GM23338 (cell line): ENCODE results near the gene HTRA2. TPM values are rescaled to one million over a fixed set of nuclear protein-coding genes. Genes with fewer than 3 reads are reported as not detected.

ENCODE experiments used
- ATAC-seq: fragments of 200-7000 bp; cut with Tn5 transposase; 3 replicates; pipeline ENCODE4 v1.9.1; 2020
- DNase-seq: peaks from one replicate; pipeline ENCODE4 v3.0.0-alpha.2; 2015; ENCODE audit warnings: low spot score
- H2AFZ ChIP-seq: fragments of 200-600 bp; sonication (generic); 2 replicates; pipeline ENCODE4 v1.8.0; 2016; ENCODE audit warnings: antibody characterized with exemption, mild to moderate bottlenecking, moderate library complexity
- H3F3A ChIP-seq: fragments of 200-600 bp; sonication (generic); replicated peaks from 2 replicates; pipeline ENCODE4 v1.8.0; 2017; ENCODE audit warnings: antibody characterized with exemption, mixed run types, low read depth
- H3K27ac ChIP-seq: fragments of 200-600 bp; sonication (generic); 2 replicates; pipeline ENCODE4 v1.6.1; 2016; ENCODE audit warnings: low read depth
- H3K27me3 ChIP-seq: fragments of 200-600 bp; sonication (generic); 2 replicates; pipeline ENCODE4 v1.8.0; 2016; ENCODE audit warnings: mild to moderate bottlenecking, mixed run types, moderate library complexity; ENCODE audit not compliant: insufficient read depth
- H3K36me3 ChIP-seq: fragments of 200-600 bp; sonication (generic); 2 replicates; pipeline ENCODE4 v1.8.0; 2016; ENCODE audit warnings: mild to moderate bottlenecking; ENCODE audit not compliant: insufficient read depth
- H3K4me1 ChIP-seq: fragments of 200-600 bp; sonication (generic); 2 replicates; pipeline ENCODE4 v1.8.0; 2016; ENCODE audit warnings: mild to moderate bottlenecking, moderate library complexity; ENCODE audit not compliant: insufficient read depth
- H3K4me2 ChIP-seq: fragments of 200-600 bp; sonication (generic); 2 replicates; pipeline ENCODE4 v1.7.1; 2017; ENCODE audit warnings: mixed run types
- H3K4me3 ChIP-seq: fragments of 200-600 bp; sonication (generic); 2 replicates; pipeline ENCODE4 v1.6.1; 2016; ENCODE audit warnings: mixed run types
- H3K79me2 ChIP-seq: fragments of 200-600 bp; sonication (generic); replicated peaks from 2 replicates; pipeline ENCODE4 v1.8.0; 2017; ENCODE audit warnings: mild to moderate bottlenecking; ENCODE audit not compliant: insufficient read depth
- H3K9me2 ChIP-seq: fragments of 200-600 bp; sonication (generic); 2 replicates; pipeline ENCODE4 v1.8.0; 2017; ENCODE audit not compliant: insufficient read depth
- H4K20me1 ChIP-seq: fragments of 200-600 bp; sonication (generic); replicated peaks from 2 replicates; pipeline ENCODE4 v1.8.0; 2017; ENCODE audit warnings: mild to moderate bottlenecking; ENCODE audit not compliant: insufficient read depth
- H3K27ac Mint-ChIP-seq: 2 replicates; pipeline ENCODE4 v1.8.0; 2020; ENCODE audit warnings: inconsistent platforms, mild to moderate bottlenecking, moderate library complexity, mixed read lengths
- H3K27me3 Mint-ChIP-seq: 3 replicates; pipeline ENCODE4 v1.8.0; 2022; ENCODE audit warnings: low read depth, mild to moderate bottlenecking, moderate library complexity, mixed read lengths, inconsistent platforms; ENCODE audit not compliant: insufficient read depth, poor library complexity
- H3K36me3 Mint-ChIP-seq: 3 replicates; pipeline ENCODE4 v1.8.0; 2021; ENCODE audit warnings: low read depth, mild to moderate bottlenecking, inconsistent platforms, moderate library complexity, mixed read lengths
- H3K4me1 Mint-ChIP-seq: 3 replicates; pipeline ENCODE4 v1.8.0; 2020; ENCODE audit warnings: mild to moderate bottlenecking, inconsistent platforms, mixed read lengths
- H3K4me3 Mint-ChIP-seq: 3 replicates; pipeline ENCODE4 v1.8.0; 2021; ENCODE audit warnings: moderate library complexity, mild to moderate bottlenecking, inconsistent platforms, mixed read lengths
- H3K9me3 Mint-ChIP-seq: 3 replicates; pipeline ENCODE4 v1.8.0; 2020; ENCODE audit warnings: moderate library complexity, mild to moderate bottlenecking, inconsistent platforms, mixed read lengths
- CREB1 ChIP-seq: fragments of 250-450 bp; sonication (Bioruptor Pico); IDR thresholded peaks from 2 replicates; pipeline ENCODE4 v1.5.0; 2020; ENCODE audit warnings: low read depth, mild to moderate bottlenecking, moderate library complexity
- EZH2 ChIP-seq: fragments of 200-600 bp; sonication (generic); IDR thresholded peaks from one replicate; pipeline ENCODE4 v1.8.0; 2017; ENCODE audit warnings: antibody characterized with exemption, mild to moderate bottlenecking, low read depth; ENCODE audit not compliant: unreplicated experiment
- EZH2phosphoT487 ChIP-seq: fragments of 200-600 bp; sonication (generic); IDR thresholded peaks from one replicate; pipeline ENCODE4 v1.8.1; 2018; ENCODE audit warnings: antibody characterized with exemption; ENCODE audit not compliant: unreplicated experiment
- JUNB ChIP-seq: IDR thresholded peaks from one replicate; pipeline ENCODE4 v1.6.1; 2016; ENCODE audit warnings: antibody characterized with exemption; ENCODE audit not compliant: unreplicated experiment
- NANOG ChIP-seq: IDR thresholded peaks from 2 replicates; pipeline ENCODE4 v1.6.1; 2016; ENCODE audit warnings: antibody characterized with exemption, borderline replicate concordance
- POLR2AphosphoS5 ChIP-seq: IDR thresholded peaks from 2 replicates; pipeline ENCODE4 v1.6.1; 2016; ENCODE audit warnings: antibody characterized with exemption, low read depth
- STAT1 ChIP-seq: IDR thresholded peaks from one replicate; pipeline ENCODE4 v1.6.1; 2016; ENCODE audit warnings: antibody characterized with exemption; ENCODE audit not compliant: unreplicated experiment
- ZNF114 ChIP-seq: fragments of 250-450 bp; sonication (Bioruptor Pico); IDR thresholded peaks from 2 replicates; pipeline ENCODE4 v1.5.0; 2020; ENCODE audit warnings: mild to moderate bottlenecking, moderate library complexity
- polyA plus RNA-seq: library from polyadenylated mRNA; unstranded; fragments of >200 nt; fragmentation: Nextera tagmentation; extraction: Ambion mirVana; gene quantifications from 2 replicates; pipeline ENCODE4 v1.2.1, GENCODE V29; 2016
- total RNA-seq: library from RNA; depleted of rRNA; stranded (reverse); fragments of >200 nt; shearing (Covaris generic); gene quantifications from 2 replicates; pipeline ENCODE4 v1.2.3, GENCODE V29; 2014
- TF ChIP-seq, protein P1 (sequence below): fragments of 250-450 bp; sonication (Bioruptor Pico); IDR thresholded peaks from 2 replicates; pipeline ENCODE4 v1.5.0; 2020; ENCODE audit warnings: mild to moderate bottlenecking, moderate library complexity
- TF ChIP-seq, protein P2 (sequence below): IDR thresholded peaks from 2 replicates; pipeline ENCODE4 v1.6.1; 2016; ENCODE audit warnings: antibody characterized with exemption
- TF ChIP-seq, protein P3 (sequence below): IDR thresholded peaks from one replicate; pipeline ENCODE4 v1.6.1; 2018; ENCODE audit warnings: antibody characterized with exemption; ENCODE audit not compliant: unreplicated experiment
- TF ChIP-seq, protein P4 (sequence below), 2 experiments: fragments of 200-600 bp in 1 of 2; sonication (generic) in 1 of 2; conservative IDR thresholded peaks; 2 replicates each; pipeline versions ENCODE4 v1.5.1 to v1.6.1; 2016 to 2017; ENCODE audit warnings: antibody characterized with exemption in 2 of 2, low read depth in 2 of 2, mild to moderate bottlenecking in 2 of 2, moderate library complexity in 1 of 2

The HTRA2 gene
- total and polyA plus RNA-seq, 2 experiments from 2014 or later, result 17.8 to 19.7 TPM

DNA sequence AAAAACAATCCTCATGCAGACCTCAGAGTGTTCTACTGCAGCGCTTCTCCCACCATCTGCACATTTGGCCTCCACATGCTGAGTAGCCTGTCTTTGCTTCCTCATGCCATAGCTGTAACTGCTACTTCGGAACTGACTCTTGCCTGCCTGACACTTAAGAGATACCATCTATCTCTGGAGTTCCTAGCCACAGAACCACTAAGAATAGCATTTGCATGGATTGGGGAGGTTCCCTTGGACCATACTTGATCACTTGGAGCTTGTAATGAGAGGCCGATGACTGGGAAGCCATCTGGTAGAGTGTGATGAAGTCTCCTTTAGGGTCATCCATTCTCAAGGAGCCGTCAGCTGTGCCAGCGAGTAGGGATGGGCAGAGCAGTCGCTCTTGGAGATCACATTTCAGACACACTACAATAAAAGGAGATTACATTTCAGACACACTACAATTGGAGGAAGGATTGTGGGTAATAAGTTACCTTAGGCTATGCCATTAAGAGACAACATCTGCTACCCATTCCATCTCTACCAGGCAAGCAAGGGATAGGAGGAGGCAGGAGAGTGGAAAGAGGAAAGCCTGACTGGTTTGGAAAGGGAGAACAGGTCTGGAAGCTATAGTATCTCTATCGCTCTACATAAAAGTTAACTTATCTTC is 46.6 kb downstream of the HTRA2 start (continued):
- TF ChIP-seq, protein P1, sequence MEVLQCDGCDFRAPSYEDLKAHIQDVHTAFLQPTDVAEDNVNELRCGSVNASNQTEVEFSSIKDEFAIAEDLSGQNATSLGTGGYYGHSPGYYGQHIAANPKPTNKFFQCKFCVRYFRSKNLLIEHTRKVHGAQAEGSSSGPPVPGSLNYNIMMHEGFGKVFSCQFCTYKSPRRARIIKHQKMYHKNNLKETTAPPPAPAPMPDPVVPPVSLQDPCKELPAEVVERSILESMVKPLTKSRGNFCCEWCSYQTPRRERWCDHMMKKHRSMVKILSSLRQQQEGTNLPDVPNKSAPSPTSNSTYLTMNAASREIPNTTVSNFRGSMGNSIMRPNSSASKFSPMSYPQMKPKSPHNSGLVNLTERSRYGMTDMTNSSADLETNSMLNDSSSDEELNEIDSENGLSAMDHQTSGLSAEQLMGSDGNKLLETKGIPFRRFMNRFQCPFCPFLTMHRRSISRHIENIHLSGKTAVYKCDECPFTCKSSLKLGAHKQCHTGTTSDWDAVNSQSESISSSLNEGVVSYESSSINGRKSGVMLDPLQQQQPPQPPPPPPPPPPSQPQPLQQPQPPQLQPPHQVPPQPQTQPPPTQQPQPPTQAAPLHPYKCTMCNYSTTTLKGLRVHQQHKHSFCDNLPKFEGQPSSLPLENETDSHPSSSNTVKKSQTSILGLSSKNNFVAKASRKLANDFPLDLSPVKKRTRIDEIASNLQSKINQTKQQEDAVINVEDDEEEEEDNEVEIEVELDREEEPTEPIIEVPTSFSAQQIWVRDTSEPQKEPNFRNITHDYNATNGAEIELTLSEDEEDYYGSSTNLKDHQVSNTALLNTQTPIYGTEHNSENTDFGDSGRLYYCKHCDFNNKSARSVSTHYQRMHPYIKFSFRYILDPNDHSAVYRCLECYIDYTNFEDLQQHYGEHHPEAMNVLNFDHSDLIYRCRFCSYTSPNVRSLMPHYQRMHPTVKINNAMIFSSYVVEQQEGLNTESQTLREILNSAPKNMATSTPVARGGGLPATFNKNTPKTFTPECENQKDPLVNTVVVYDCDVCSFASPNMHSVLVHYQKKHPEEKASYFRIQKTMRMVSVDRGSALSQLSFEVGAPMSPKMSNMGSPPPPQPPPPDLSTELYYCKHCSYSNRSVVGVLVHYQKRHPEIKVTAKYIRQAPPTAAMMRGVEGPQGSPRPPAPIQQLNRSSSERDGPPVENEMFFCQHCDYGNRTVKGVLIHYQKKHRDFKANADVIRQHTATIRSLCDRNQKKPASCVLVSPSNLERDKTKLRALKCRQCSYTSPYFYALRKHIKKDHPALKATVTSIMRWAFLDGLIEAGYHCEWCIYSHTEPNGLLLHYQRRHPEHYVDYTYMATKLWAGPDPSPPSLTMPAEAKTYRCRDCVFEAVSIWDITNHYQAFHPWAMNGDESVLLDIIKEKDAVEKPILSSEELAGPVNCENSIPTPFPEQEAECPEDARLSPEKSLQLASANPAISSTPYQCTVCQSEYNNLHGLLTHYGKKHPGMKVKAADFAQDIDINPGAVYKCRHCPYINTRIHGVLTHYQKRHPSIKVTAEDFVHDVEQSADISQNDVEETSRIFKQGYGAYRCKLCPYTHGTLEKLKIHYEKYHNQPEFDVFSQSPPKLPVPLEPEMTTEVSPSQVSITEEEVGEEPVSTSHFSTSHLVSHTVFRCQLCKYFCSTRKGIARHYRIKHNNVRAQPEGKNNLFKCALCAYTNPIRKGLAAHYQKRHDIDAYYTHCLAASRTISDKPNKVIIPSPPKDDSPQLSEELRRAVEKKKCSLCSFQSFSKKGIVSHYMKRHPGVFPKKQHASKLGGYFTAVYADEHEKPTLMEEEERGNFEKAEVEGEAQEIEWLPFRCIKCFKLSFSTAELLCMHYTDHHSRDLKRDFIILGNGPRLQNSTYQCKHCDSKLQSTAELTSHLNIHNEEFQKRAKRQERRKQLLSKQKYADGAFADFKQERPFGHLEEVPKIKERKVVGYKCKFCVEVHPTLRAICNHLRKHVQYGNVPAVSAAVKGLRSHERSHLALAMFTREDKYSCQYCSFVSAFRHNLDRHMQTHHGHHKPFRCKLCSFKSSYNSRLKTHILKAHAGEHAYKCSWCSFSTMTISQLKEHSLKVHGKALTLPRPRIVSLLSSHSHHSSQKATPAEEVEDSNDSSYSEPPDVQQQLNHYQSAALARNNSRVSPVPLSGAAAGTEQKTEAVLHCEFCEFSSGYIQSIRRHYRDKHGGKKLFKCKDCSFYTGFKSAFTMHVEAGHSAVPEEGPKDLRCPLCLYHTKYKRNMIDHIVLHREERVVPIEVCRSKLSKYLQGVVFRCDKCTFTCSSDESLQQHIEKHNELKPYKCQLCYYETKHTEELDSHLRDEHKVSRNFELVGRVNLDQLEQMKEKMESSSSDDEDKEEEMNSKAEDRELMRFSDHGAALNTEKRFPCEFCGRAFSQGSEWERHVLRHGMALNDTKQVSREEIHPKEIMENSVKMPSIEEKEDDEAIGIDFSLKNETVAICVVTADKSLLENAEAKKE (CRISPR knock-in tag), result no peak
- no peak for TF ChIP-seq POLR2AphosphoS5

DNA sequence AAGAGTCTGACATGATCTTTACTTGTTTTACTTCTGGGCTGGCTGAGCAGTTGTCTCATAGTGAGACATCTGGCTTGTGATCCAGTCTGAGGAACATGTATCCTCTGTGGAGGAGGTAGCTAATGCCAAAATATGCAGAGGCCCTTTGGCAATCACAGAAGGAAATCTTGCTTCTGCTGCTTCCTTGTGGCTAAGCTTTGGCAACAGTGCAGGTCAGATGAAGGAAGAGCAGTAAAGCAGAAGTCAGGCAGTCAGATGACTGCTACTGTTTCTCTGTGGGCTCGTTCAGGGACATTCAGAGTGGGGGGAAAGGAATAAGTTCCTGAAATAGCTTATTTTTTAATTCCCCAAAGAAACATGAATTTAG is 47.1 kb downstream of the HTRA2 start:
- Histone ChIP-seq H3K36me3 (no peaks in the 10 kb centered on the region), H3K79me2 (no peaks in the 10 kb centered on the region), H3K27me3 (no peaks in the 10 kb centered on the region), H3K4me3 (no peak overlapping the region), H3F3A (no peaks in the 10 kb centered on the region), H3K4me2 (no peak overlapping the region), H2AFZ (no peak overlapping the region), H4K20me1 (no peaks in the 10 kb centered on the region), H3K4me1 (no peaks in the 10 kb centered on the region), H3K27ac (no peak overlapping the region), H3K9me2 (no peaks in the 10 kb centered on the region)
- Mint-ChIP-seq H3K9me3 (no peaks in the 10 kb centered on the region), H3K4me3 (no peak overlapping the region), H3K36me3 (no peaks in the 10 kb centered on the region), H3K27me3 (no peaks in the 10 kb centered on the region), H3K4me1 (peaks cover 7% of the 10 kb centered on the region), H3K27ac (no peak overlapping the region)
- DNase-seq (no peak), ATAC-seq (no peak)
- TF ChIP-seq CREB1 (CRISPR knock-in tag) (no peak), ZNF114 (no peak), JUNB (no peak), NANOG (no peak), EZH2 (no peak), EZH2phosphoT487 (no peak), STAT1 (no peak)
- TF ChIP-seq, protein P2, sequence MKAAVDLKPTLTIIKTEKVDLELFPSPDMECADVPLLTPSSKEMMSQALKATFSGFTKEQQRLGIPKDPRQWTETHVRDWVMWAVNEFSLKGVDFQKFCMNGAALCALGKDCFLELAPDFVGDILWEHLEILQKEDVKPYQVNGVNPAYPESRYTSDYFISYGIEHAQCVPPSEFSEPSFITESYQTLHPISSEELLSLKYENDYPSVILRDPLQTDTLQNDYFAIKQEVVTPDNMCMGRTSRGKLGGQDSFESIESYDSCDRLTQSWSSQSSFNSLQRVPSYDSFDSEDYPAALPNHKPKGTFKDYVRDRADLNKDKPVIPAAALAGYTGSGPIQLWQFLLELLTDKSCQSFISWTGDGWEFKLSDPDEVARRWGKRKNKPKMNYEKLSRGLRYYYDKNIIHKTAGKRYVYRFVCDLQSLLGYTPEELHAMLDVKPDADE, result no peak
- TF ChIP-seq, protein P3, sequence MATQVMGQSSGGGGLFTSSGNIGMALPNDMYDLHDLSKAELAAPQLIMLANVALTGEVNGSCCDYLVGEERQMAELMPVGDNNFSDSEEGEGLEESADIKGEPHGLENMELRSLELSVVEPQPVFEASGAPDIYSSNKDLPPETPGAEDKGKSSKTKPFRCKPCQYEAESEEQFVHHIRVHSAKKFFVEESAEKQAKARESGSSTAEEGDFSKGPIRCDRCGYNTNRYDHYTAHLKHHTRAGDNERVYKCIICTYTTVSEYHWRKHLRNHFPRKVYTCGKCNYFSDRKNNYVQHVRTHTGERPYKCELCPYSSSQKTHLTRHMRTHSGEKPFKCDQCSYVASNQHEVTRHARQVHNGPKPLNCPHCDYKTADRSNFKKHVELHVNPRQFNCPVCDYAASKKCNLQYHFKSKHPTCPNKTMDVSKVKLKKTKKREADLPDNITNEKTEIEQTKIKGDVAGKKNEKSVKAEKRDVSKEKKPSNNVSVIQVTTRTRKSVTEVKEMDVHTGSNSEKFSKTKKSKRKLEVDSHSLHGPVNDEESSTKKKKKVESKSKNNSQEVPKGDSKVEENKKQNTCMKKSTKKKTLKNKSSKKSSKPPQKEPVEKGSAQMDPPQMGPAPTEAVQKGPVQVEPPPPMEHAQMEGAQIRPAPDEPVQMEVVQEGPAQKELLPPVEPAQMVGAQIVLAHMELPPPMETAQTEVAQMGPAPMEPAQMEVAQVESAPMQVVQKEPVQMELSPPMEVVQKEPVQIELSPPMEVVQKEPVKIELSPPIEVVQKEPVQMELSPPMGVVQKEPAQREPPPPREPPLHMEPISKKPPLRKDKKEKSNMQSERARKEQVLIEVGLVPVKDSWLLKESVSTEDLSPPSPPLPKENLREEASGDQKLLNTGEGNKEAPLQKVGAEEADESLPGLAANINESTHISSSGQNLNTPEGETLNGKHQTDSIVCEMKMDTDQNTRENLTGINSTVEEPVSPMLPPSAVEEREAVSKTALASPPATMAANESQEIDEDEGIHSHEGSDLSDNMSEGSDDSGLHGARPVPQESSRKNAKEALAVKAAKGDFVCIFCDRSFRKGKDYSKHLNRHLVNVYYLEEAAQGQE, result no peak
- TF ChIP-seq, protein P4, sequence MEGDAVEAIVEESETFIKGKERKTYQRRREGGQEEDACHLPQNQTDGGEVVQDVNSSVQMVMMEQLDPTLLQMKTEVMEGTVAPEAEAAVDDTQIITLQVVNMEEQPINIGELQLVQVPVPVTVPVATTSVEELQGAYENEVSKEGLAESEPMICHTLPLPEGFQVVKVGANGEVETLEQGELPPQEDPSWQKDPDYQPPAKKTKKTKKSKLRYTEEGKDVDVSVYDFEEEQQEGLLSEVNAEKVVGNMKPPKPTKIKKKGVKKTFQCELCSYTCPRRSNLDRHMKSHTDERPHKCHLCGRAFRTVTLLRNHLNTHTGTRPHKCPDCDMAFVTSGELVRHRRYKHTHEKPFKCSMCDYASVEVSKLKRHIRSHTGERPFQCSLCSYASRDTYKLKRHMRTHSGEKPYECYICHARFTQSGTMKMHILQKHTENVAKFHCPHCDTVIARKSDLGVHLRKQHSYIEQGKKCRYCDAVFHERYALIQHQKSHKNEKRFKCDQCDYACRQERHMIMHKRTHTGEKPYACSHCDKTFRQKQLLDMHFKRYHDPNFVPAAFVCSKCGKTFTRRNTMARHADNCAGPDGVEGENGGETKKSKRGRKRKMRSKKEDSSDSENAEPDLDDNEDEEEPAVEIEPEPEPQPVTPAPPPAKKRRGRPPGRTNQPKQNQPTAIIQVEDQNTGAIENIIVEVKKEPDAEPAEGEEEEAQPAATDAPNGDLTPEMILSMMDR (conservative IDR thresholded peaks at IDR 0.05; ENCODE audit: low read depth in 2 of 2), result no peak
